Central memory CD8-positive, alpha-beta T cell (primary cell): Measurements from ENCODE around the gene ZNF91.
"Not testable (repeated sequence)": the region's sequence is repeated elsewhere in the genome, so short reads cannot be mapped to it uniquely, and the experiment has no call there.

ENCODE experiments used
- ATAC-seq: fragments of 150-1000 bp; cut with Tn5 transposase; replicated peaks from 2 replicates; pipeline ENCODE4 v1.10.0; 2022; ENCODE audit warnings: mild to moderate bottlenecking, moderate FRiP score, moderate number of reproducible peaks; ENCODE audit not compliant: poor library complexity, severe bottlenecking; ENCODE audit errors: extremely low read depth
- DNase-seq, 2 donors: peaks; one replicate each; pipeline ENCODE4 v3.0.0; 2021; ENCODE audit warnings: low spot score in 2 of 2
- H3K27ac Mint-ChIP-seq: one replicate; pipeline ENCODE4 v1.8.0; 2022; ENCODE audit warnings: low read depth, mild to moderate bottlenecking, moderate library complexity, mixed read lengths
- H3K27me3 Mint-ChIP-seq: one replicate; pipeline ENCODE4 v1.8.0; 2022; ENCODE audit warnings: mixed read lengths
- H3K36me3 Mint-ChIP-seq: one replicate; pipeline ENCODE4 v1.8.0; 2022; ENCODE audit warnings: mild to moderate bottlenecking, moderate library complexity, mixed read lengths; ENCODE audit not compliant: insufficient read depth
- H3K4me1 Mint-ChIP-seq: one replicate; pipeline ENCODE4 v1.8.0; 2022; ENCODE audit warnings: mixed read lengths
- H3K4me3 Mint-ChIP-seq: one replicate; pipeline ENCODE4 v1.8.0; 2022; ENCODE audit warnings: mild to moderate bottlenecking, moderate library complexity, mixed read lengths
- H3K9me3 Mint-ChIP-seq: one replicate; pipeline ENCODE4 v1.8.0; 2022; ENCODE audit warnings: mixed read lengths

Gene ZNF91

DNA sequence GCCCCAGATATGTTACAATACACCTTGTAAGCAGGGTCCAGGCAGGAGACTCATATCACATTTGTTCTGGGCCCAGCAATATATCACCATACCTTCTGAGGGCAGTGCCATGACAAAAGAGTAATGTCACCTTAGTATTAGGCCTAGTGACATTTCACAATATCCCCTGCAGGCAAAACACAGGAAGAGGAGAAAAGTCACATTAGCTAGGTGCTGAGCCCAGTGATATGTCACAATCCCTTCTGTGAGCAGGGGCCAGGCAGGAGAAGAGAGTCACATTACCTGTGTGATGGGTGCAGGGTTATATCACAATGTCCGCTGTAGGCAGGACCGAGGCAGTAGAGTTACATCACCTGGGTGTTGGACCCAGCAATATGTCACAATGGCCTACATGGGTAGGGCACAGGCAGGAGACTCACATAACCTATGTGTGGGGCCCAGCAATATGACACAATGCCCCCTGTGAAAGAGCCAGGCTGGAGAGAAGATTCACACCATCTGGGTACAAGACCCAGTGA lies 12.4 kb upstream of the ZNF91 start:
- ATAC-seq (no peak), DNase-seq (no peak)
- Mint-ChIP-seq H3K27me3 (no peaks in the 10 kb centered on the region), H3K4me3 (no peak overlapping the region), H3K4me1 (no peaks in the 10 kb centered on the region), H3K36me3 (peaks cover 2% of the 10 kb centered on the region), H3K27ac (no peak overlapping the region), H3K9me3 (no peaks in the 10 kb centered on the region)

- H3K4me3 Mint-ChIP-seq, result no peak overlapping the region
- no peak overlapping the region for H3K27ac Mint-ChIP-seq
- ATAC-seq, result no peak
- no peaks in the 10 kb centered on the region for H3K4me1 Mint-ChIP-seq
- no peaks in the 10 kb centered on the region for H3K27me3 Mint-ChIP-seq
- no peaks in the 10 kb centered on the region for H3K9me3 Mint-ChIP-seq
- no peak for DNase-seq
- H3K36me3 Mint-ChIP-seq, result peaks cover 2% of the 10 kb centered on the region
These were observed 11.4 kb upstream of the ZNF91 start for GRCh38 chr19:23406721-23407120.

DNA sequence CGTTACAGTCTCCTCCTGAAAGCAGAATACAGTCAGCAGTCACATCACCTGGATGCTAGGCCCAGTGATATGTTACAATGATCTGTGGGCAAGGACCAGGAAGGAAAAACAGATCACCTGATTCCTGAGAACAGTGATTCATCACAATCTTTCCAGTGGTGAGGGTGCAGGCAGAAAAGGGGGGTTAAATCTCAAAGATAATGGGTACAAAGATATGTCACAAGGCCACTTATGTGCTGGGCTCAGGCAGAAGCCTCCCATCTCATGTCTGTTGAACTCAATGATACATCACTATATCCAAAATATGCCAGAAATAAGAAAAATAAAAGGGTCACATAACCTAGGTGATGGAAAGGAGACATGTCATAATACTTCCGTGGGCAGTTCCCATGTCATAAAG lies 10.8 kb upstream of the ZNF91 start:
- H3K9me3 Mint-ChIP-seq, result no peaks in the 10 kb centered on the region
- no peak overlapping the region for H3K27ac Mint-ChIP-seq
- DNase-seq (no peak), ATAC-seq (no peak)
- peaks cover 2% of the 10 kb centered on the region for H3K36me3 Mint-ChIP-seq
- no peaks in the 10 kb centered on the region for H3K4me1 Mint-ChIP-seq
- H3K4me3 Mint-ChIP-seq, result no peak overlapping the region
- H3K27me3 Mint-ChIP-seq, result no peaks in the 10 kb centered on the region

DNA sequence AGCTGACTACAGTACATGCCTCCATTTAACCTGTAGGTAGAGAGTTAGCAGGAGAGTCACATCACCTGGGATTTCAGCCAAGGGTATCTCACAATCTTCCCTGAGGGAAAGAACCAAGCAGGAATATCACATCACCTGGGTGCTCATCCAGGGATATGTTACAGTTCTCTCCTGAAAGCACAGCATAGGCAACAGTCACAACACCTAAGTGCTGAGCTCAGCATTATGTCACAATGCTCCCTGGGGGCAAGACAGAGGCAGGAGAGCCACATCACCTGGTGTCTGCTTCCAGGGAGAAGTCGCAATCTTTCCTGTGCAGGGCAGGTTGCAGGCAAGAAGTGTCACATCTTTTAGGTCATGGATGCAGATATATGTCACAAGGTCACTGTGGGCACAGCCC lies 9.4 kb upstream of the ZNF91 start:
- Mint-ChIP-seq H3K4me3 (no peak overlapping the region), H3K4me1 (no peaks in the 10 kb centered on the region), H3K27ac (no peak overlapping the region), H3K27me3 (no peaks in the 10 kb centered on the region), H3K36me3 (peaks cover 2% of the 10 kb centered on the region), H3K9me3 (no peaks in the 10 kb centered on the region)
- no peak for ATAC-seq
- no peak for DNase-seq

DNA sequence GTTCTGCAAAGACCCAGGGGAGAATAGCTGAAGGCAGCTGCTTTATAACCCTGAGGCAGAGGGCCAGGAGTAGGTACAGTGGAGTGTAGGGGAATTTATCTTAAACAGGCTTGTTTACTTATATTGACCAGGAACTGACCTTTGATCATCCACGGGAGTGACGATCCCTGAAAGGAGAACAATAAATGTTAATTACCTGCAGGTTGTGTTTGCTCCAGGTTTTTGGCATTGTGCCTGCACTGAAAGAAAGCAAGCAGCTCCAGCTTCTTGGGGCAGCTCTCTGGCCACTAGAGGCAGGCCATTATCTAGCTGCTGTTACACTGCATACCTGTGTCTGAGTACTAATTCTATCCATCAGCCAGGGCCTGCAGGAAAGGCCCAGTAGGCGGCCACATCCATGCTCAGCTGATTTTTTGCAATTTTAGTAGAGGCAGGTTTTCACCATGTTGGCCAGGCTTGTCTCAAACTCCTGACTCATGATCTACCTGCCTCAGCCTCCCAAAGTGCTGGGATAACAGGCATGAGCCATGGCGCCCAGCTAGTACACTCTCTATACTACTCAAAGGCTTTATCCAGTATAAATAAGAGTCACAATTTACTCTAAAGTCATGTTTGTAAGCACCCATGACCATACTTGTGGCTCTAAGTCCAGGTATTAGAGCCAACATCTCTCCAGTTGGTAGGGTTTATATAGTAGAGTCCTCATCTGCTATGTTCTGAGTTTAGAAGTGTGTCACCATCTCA lies 8.5 kb upstream of the ZNF91 start:
- peaks cover 2% of the 10 kb centered on the region for H3K36me3 Mint-ChIP-seq
- no peak overlapping the region for H3K27ac Mint-ChIP-seq
- DNase-seq, result no peak
- H3K4me3 Mint-ChIP-seq, result no peak overlapping the region
- no peaks in the 10 kb centered on the region for H3K4me1 Mint-ChIP-seq
- no peak for ATAC-seq
- H3K9me3 Mint-ChIP-seq, result no peaks in the 10 kb centered on the region
- H3K27me3 Mint-ChIP-seq, result no peaks in the 10 kb centered on the region

DNA sequence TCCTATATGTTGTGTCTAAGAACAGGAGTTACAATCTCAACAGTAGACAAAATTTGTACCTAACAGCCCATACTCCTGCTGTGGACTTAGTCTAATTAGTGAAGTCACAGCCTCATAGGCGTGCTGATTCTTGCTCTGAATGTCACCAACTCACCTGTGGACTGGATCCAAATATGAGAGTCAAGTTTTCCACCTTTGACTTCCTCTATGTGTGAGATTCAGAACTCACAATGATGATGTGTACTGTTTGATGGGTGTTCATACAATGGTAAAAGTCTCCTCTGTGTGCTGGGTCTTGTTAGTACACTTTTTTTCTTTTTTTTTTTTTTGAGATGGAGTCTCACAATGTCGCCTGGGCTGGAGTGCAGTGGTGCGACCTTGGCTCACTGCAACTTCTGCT lies 7.8 kb upstream of the ZNF91 start:
- no peak overlapping the region for H3K4me3 Mint-ChIP-seq
- ATAC-seq, result no peak

GRCh38 chr19:23402388-23402787 lies 7.1 kb upstream of the ZNF91 start:
- no peak for DNase-seq
- H3K36me3 Mint-ChIP-seq, result peaks cover 2% of the 10 kb centered on the region
- no peak for ATAC-seq
- H3K9me3 Mint-ChIP-seq, result no peaks in the 10 kb centered on the region
- H3K27ac Mint-ChIP-seq, result no peak overlapping the region
- no peaks in the 10 kb centered on the region for H3K4me1 Mint-ChIP-seq
- no peaks in the 10 kb centered on the region for H3K27me3 Mint-ChIP-seq
- no peak overlapping the region for H3K4me3 Mint-ChIP-seq

More for the DNA sequence above, 7.8 kb upstream of the ZNF91 start:
- Mint-ChIP-seq H3K4me1 (no peaks in the 10 kb centered on the region), H3K36me3 (peaks cover 2% of the 10 kb centered on the region), H3K27ac (no peak overlapping the region), H3K9me3 (no peaks in the 10 kb centered on the region), H3K27me3 (no peaks in the 10 kb centered on the region)
- DNase-seq, result no peak

DNA sequence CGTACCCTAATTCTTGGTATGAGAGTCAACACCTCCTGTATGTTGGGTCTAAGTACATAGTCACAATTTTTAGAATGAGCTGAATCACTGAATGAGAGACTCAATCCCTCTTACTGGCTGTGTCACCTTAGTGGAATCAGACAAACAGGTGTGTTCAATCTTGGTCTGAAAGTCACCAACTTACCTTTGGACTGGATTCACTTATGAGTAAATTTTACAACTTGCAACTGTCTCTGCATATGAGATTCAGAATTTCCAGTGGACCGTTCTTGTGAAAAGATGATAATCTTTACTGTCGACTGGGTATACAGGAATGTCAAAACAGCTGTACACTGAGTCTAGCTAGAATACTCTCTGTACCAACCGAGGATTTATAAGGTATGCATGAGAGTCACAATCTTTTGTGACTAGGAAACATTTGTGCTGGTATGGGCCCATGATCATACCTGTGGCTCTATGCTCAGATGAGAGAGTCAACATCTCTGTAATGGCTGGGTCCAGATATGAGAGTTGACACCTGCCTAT lies 5.9 kb upstream of the ZNF91 start:
- Mint-ChIP-seq H3K9me3 (no peaks in the 10 kb centered on the region), H3K4me1 (no peaks in the 10 kb centered on the region), H3K4me3 (no peak overlapping the region), H3K27ac (no peak overlapping the region), H3K27me3 (no peaks in the 10 kb centered on the region), H3K36me3 (peaks cover 2% of the 10 kb centered on the region)
- ATAC-seq (no peak), DNase-seq (no peak)

GRCh38 chr19:23399443-23399842 lies 4.2 kb upstream of the ZNF91 start:
- Mint-ChIP-seq H3K27ac (no peak overlapping the region), H3K27me3 (no peaks in the 10 kb centered on the region), H3K4me1 (no peaks in the 10 kb centered on the region), H3K9me3 (no peaks in the 10 kb centered on the region), H3K36me3 (peaks cover 8% of the 10 kb centered on the region), H3K4me3 (no peak overlapping the region)
- ATAC-seq, result no peak
- no peak for DNase-seq

DNA sequence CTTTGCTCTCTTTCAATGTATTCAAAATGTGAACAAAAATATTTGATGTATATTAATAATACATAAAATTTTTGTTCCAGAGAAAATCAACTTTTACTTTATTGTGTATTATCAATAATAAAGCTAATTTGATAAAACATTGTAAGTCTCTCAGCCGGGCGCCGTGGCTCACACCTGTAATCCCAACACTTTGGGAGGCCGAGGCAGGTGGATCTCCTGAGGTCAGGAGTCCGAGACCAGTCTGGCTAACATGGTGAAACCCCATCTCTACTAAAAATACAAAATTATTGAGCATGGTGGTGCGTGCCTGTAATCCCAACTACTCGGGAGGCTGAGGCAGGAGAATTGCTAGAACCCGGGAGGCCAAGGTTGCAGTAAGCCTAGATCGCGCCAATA lies 449 bp upstream of the ZNF91 start:
- peak overlapping the region; percentile 95 for H3K4me3 Mint-ChIP-seq
- H3K9me3 Mint-ChIP-seq, ATAC-seq, DNase-seq, H3K27me3 Mint-ChIP-seq: not testable (repeated sequence)
- peaks cover 19% of the 10 kb centered on the region for H3K36me3 Mint-ChIP-seq
- H3K4me1 Mint-ChIP-seq, result peaks cover 20% of the 10 kb centered on the region
- peak overlapping the region; percentile 98 for H3K27ac Mint-ChIP-seq

DNA sequence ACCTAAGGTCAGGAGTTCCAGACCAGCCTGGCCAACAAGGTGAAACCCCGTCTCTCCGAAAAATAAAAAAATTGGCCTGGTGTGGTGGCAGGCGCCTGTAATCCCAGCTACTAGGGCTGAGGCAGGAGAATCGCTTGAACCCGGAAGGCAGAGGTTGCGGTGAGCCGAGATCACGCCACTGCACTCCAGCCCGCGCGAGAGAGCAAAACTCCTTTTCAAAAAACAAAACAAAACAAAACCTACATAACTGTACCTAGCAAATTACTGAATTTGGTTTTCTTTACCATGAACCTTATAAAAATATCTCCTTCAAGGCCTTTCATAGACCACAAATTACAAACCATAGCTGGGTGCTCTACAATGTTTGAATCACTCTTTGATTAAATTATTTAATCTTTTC lies 760 bp downstream of the ZNF91 start:
- Mint-ChIP-seq H3K4me3 (peak overlapping the region; percentile 95), H3K27ac (peak overlapping the region; percentile 98), H3K36me3 (peaks cover 19% of the 10 kb centered on the region), H3K27me3 (no peaks in the 10 kb centered on the region), H3K9me3 (no peaks in the 10 kb centered on the region), H3K4me1 (peaks cover 27% of the 10 kb centered on the region)
- DNase-seq (peak in 1 of 2 donors; percentile 44), ATAC-seq (peak; percentile 52)

- Mint-ChIP-seq H3K4me3 (peak overlapping the region; percentile 95), H3K27ac (peak overlapping the region; percentile 98), H3K4me1 (peaks cover 38% of the 10 kb centered on the region)
These were observed 2.1 kb downstream of the ZNF91 start for GRCh38 chr19:23393121-23393520.

DNA sequence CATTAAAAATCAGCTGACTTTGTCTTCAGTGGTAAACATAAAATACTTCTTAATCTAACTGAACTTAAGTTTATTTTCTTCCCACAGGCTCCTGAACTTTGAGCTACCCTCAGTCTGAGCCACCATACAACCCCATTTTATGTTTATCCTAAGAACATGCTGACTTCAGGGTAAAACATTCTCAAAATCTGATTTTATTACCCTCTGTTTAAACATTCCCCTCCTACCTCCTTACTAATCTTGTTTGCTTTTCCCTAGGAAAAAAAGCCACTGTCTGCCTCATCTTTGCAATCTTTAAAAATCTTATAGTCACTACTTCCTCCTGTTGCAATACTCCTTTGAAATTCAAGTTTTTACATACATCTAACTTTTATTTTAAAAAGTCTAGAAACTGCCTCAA lies 4.0 kb downstream of the ZNF91 start:
- no peak for ATAC-seq
- H3K4me1 Mint-ChIP-seq, result peaks cover 48% of the 10 kb centered on the region
- H3K9me3 Mint-ChIP-seq, result no peaks in the 10 kb centered on the region
- peak overlapping the region; percentile 1 for H3K4me3 Mint-ChIP-seq
- DNase-seq, result no peak
- H3K27me3 Mint-ChIP-seq, result no peaks in the 10 kb centered on the region
- no peak overlapping the region for H3K27ac Mint-ChIP-seq
- H3K36me3 Mint-ChIP-seq, result peaks cover 39% of the 10 kb centered on the region

More at GRCh38 chr19:23393121-23393520, 2.1 kb downstream of the ZNF91 start:
- ATAC-seq, result no peak
- DNase-seq, result no peak
- Mint-ChIP-seq H3K36me3 (peaks cover 25% of the 10 kb centered on the region), H3K9me3 (no peaks in the 10 kb centered on the region), H3K27me3 (no peaks in the 10 kb centered on the region)
